HG03095 (cell line): ENCODE measurements around the gene STAT2.
"Not testable (repeated sequence)": the region's sequence is repeated elsewhere in the genome, so short reads cannot be mapped to it uniquely, and the experiment has no call there.

ENCODE experiments used
- ATAC-seq: cut with Tn5 transposase; IDR thresholded peaks from one replicate; pipeline ENCODE4 v1.9.1; 2021; ENCODE audit warnings: moderate library complexity; ENCODE audit not compliant: unreplicated experiment

The STAT2 gene

GRCh38 chr12:56332512-56333196, 27.3 kb downstream of the STAT2 start:
- no peak for ATAC-seq

- no peak for ATAC-seq
Observed at GRCh38 chr12:56330936-56331490, 28.9 kb downstream of the STAT2 start.

GRCh38 chr12:56326533-56326932, 33.4 kb downstream of the STAT2 start:
- ATAC-seq, result no peak

DNA sequence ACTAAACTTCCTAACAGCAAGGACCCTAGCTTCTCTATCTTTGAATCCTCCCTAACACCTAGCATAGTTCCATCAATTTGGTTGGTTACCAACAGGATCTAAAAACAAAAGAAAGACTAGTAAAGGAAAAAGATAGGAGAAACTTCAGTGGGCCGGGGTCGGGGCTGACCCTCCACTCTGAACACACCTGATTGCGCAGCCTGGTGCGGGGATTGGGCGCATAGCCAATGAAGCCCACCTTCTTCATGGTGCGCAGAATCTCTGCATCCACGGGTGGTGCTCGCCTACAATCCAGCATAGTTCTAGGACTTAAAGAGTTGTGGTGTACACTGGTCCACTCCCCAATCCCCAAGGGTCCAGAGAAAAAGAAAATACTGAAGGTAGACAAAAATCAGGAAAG, 33.8 kb downstream of the STAT2 start:
- no peak for ATAC-seq

- no peak for ATAC-seq
Observed at GRCh38 chr12:56324206-56324605, 35.7 kb downstream of the STAT2 start.

GRCh38 chr12:56321610-56322009, 38.3 kb downstream of the STAT2 start:
- not testable (repeated sequence) for ATAC-seq

DNA sequence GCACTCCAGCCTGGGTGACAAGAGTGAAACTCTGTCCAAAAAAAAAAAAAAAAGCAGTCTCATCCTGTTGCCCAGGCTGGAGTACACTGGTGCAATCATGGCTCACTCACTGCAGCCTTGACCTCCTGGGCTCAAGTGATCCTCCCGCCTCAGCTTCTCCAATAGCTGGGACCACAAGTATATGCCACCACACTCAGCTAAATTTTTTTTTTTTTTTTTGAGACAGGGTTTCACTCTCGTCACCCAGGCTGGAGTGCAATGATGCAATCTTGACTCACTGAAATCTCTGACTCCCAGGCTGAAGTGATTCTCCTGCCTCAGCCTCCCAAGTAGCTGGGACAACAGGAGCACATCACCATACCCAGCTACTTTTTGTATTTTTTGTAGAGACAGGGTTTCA, 38.9 kb downstream of the STAT2 start:
- no peak for ATAC-seq

GRCh38 chr12:56317675-56318074, 42.2 kb downstream of the STAT2 start:
- ATAC-seq, result no peak

- peak; percentile 88 for ATAC-seq
Observed at GRCh38 chr12:56315622-56316473, 44.1 kb downstream of the STAT2 start, which contains the start of gene CNPY2. TSS of gene CNPY2 (minus strand) at chr12:56315988. CDS start at chr12:56315217, 771 bp downstream.

DNA sequence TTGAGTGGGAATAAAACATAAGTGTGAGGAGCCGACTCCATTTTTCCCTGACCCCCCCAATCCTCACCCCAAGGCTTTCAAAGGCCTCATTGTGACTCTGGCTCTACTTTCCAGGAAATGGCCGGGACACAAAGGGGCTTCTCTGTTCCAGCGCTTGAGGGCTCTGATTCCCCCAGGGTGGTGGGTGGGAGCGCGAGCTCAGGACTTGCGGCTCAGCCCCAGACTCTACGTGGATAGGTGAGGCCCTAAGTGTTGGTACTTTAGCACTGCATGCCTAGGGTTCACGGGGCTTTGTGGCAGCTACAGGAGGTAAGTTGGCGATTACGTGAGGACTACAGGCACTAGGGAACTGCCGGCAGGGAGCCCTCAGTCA, 44.7 kb downstream of the STAT2 start:
- no peak for ATAC-seq

DNA sequence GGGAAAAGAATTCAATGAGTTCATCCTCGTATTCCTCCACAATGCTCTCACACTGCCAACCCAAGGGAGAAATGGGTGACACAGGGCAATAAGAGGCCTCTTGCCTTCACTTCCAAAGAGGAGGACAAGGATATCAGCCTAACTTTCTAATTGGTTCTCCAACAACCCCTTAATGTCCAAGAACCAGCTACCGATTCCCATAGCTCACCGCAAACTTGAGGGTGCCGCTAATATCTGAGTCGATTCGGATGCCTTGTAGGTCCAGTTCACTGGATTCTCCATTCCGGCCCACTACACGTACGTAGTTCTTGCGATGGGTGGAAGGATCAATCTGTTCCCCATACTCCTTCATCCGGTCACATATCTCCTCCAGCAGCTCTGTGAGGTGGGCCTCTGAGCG, 48.9 kb downstream of the STAT2 start:
- no peak for ATAC-seq

- no peak for ATAC-seq
Observed at GRCh38 chr12:56308714-56309113, 51.2 kb downstream of the STAT2 start.

- ATAC-seq, result no peak
Observed at GRCh38 chr12:56307221-56307965, 52.5 kb downstream of the STAT2 start.

GRCh38 chr12:56304872-56305590, 54.9 kb downstream of the STAT2 start:
- ATAC-seq, result no peak

DNA sequence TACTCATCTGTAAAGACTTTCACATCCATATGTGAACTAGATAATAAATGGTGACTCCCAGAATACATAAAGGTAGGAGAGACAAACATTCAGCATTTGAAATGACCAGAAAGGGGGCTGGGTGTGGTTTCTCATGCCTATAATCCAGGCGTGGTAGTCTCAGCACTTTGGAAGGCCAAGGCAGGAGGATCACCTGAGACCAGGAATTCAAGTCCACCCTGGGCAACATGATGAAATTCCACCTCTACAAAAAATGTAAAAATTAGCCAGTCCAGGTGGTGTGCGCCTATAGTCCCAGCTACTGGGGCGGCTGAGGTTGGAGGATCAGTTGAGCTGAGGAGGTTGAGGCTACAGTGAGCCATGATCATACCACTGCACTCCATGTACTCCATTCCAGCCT, 55.6 kb downstream of the STAT2 start:
- no peak for ATAC-seq

- no peak for ATAC-seq
Observed at GRCh38 chr12:56300644-56301464, 59.1 kb downstream of the STAT2 start.

DNA sequence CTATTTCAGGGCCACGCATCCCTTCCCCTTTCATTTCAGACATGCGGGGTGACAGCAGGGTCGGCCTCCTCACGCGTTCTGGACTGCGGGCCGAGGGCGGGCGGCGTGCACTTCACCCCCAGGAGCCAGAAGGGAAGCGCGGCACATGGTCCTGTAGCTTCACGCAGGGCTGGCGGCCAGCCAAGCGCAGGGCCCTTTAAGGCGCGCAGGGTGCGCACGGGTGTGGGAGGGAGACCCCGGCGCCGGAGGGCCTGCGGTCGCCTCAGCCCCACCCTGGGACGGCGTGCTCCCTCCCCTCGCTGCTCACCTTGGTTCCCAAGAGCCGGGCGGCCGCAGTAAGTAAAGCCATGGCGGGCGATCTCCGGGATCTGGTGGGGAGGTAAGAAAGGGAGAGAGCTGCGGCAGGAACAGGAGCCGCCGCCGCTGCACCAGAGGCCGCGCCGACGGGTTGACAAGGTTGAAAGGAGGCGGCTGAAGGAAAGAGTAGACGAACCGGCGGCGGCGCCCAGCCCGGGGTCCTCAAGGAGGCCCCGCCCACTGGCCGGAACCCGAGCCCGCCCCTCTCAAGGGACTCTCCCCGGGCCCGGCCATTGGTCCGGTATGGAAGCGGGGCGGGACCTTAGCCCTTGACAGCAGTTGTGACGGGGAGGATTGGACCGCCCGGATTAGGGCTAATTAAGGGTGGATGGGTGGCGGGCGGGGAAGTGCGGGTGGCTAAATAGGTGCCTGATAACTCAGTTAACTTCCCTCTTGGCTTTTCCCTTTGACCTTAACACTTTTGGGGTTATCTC, 59.9 kb downstream of the STAT2 start, which contains the start of gene CS:
TSS of gene CS (minus strand) at position 478 of the 791 bp plus-strand sequence. CDS start at position 349, 129 bp downstream.
- peak; percentile 90 for ATAC-seq

GRCh38 chr12:56299308-56299852, 60.5 kb downstream of the STAT2 start:
- no peak for ATAC-seq
